GM12801 (cell line): Measurements from ENCODE around the gene FUT2.

Experiments used
- TF ChIP-seq, protein P1 (sequence below): IDR thresholded peaks from one replicate; pipeline ENCODE4 v1.5.1; 2011; ENCODE audit warnings: control low read depth; ENCODE audit not compliant: insufficient read length; ENCODE audit errors: extremely low read depth

The FUT2 gene

GRCh38 chr19:48742096-48742495 is 46.3 kb downstream of the FUT2 start:
- TF ChIP-seq, protein P1, sequence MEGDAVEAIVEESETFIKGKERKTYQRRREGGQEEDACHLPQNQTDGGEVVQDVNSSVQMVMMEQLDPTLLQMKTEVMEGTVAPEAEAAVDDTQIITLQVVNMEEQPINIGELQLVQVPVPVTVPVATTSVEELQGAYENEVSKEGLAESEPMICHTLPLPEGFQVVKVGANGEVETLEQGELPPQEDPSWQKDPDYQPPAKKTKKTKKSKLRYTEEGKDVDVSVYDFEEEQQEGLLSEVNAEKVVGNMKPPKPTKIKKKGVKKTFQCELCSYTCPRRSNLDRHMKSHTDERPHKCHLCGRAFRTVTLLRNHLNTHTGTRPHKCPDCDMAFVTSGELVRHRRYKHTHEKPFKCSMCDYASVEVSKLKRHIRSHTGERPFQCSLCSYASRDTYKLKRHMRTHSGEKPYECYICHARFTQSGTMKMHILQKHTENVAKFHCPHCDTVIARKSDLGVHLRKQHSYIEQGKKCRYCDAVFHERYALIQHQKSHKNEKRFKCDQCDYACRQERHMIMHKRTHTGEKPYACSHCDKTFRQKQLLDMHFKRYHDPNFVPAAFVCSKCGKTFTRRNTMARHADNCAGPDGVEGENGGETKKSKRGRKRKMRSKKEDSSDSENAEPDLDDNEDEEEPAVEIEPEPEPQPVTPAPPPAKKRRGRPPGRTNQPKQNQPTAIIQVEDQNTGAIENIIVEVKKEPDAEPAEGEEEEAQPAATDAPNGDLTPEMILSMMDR: no peak

- TF ChIP-seq, protein P1: no peak
Observed at GRCh38 chr19:48745208-48745995, 49.6 kb downstream of the FUT2 start.

- TF ChIP-seq, protein P1: no peak
Observed at GRCh38 chr19:48746110-48746509, 50.3 kb downstream of the FUT2 start.

DNA sequence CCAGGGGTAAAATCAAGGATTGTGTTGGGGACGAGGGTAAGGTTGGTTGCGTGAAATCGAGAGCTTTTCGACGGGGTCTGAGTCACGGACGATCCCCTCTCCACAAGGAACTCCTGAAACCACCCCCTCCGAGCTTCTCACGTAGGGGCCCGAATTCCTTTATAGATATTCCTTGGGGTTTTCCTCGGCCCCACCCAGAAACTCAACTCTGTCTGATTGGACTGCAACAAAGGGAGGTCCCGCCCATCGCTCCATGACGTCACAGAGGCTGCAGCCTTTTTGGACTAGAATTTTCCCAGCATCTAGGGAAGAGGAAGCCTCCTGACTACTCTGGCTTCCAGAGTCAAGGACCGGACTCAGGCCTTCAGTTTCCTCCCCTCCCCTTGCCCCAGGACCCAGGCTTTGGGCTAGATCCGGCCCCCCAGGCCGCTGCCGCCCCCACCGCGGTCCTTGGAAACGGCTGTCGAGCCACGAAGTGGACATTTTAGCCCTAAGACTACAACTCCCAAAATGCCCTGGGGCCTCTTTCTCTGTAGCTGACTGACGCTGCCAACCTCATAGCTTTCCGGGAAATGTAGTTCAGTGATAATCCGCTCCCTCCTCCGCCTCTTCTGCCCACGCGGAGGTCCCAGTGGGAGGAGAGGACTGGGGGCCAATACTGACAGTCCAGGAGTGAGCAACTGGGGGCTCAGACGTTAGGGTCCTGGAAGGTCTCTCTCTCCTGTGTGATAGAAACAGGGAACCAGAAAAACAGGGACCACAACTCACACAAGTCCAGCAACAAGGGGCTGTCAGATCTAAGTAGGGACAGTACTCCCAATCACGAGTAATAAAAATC is 51.2 kb downstream of the FUT2 start, which contains the start of gene IZUMO1:
Gene IZUMO1 (minus strand): TSS at position 172 of the 838 bp plus-strand sequence. CDS start 1,050 bp downstream, outside the sequence.
- TF ChIP-seq, protein P1: no peak

DNA sequence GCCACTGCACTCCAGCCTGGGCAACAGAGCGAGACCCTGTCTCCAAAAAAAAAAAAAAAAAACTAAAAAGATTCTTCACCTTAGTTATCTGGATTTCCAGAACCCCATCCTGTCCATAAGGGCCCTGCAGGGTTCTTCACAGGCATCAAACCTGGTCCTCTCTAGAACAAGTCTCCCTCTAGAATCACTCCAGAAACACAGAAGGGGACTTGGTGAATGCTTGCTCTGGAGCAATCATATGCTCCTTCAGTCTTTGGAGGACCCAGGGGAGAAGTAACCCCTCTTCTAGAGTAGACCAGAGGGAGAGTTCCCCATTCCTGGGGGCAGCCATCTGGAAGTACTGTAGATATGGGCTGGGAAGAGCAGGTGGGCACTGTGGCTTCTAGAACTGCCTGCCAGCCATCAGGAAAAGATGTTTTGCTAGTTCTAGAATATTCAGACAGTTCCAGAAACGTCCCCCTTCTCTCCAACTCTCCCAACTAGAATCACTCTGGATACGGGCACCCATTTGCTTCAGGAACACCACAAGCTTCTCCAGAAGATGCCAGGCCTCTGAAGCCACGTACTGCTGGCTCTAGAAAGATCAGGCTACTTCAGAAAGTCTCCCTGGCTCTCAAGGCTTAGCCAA is 53.9 kb downstream of the FUT2 start:
- TF ChIP-seq, protein P1: no peak

GRCh38 chr19:48750351-48750750 is 54.6 kb downstream of the FUT2 start:
- TF ChIP-seq, protein P1: no peak
